ENCODE results near the gene SPTBN5.

- TF ChIP-seq, protein P1, sequence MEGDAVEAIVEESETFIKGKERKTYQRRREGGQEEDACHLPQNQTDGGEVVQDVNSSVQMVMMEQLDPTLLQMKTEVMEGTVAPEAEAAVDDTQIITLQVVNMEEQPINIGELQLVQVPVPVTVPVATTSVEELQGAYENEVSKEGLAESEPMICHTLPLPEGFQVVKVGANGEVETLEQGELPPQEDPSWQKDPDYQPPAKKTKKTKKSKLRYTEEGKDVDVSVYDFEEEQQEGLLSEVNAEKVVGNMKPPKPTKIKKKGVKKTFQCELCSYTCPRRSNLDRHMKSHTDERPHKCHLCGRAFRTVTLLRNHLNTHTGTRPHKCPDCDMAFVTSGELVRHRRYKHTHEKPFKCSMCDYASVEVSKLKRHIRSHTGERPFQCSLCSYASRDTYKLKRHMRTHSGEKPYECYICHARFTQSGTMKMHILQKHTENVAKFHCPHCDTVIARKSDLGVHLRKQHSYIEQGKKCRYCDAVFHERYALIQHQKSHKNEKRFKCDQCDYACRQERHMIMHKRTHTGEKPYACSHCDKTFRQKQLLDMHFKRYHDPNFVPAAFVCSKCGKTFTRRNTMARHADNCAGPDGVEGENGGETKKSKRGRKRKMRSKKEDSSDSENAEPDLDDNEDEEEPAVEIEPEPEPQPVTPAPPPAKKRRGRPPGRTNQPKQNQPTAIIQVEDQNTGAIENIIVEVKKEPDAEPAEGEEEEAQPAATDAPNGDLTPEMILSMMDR (IDR thresholded peaks at IDR 0.05): no peak
- no peak for TF ChIP-seq POLR2A (IDR thresholded peaks at IDR 0.05; ENCODE audit: low read depth)
- TF ChIP-seq POLR2AphosphoS5 (IDR thresholded peaks at IDR 0.05): no peak
- TF ChIP-seq EP300 (IDR thresholded peaks at IDR 0.05): no peak
These were observed 39.5 kb upstream of the SPTBN5 start for GRCh38 chr15:41933326-41933725.

Data from esophagus muscularis mucosa (tissue), 4 donors.